HepG2 (cell line): ENCODE measurements around the gene LYZL6. TPM values are rescaled to one million over a fixed set of nuclear protein-coding genes. Genes with fewer than 3 reads are reported as not detected.

Source experiments
- ATAC-seq: fragments of 200-7000 bp; cut with Tn5 transposase; 3 replicates; pipeline ENCODE4 v1.9.1; 2020; ENCODE audit warnings: mild to moderate bottlenecking, moderate library complexity
- BruUV-seq: library from RNA; stranded (reverse); fragments of 400-500 nt; replicated peaks from 2 replicates; lab custom pipeline; 2021; lab: Mats Ljungman, UMichigan
- CTCF ChIA-PET: fragments of 300-600 bp; formaldehyde crosslinking; extraction: SDS; loops from one replicate; lab custom pipeline; 2021; ENCODE audit warnings: low total read pairs, inconsistent platforms, low intra/inter-chr PET ratio; lab: Yijun Ruan, JAX
- POLR2A ChIA-PET: fragments of 350-600 bp; sonication (Branson Sonifier 250); formaldehyde crosslinking; loops from one replicate; lab custom pipeline; 2020; ENCODE audit warnings: antibody characterized with exemption, inconsistent platforms; lab: Yijun Ruan, JAX
- DNase-seq: peaks from one replicate; pipeline ENCODE4 v3.0.0-alpha.2; 2015; ENCODE audit warnings: low spot score
- FAIRE-seq: peaks from 3 replicates; lab custom pipeline; 2011; peaks lifted over from hg19 to GRCh38; lab: Jason Lieb, UNC
- H2AFZ ChIP-seq: one replicate; pipeline ENCODE4 v1.6.1; 2011; ENCODE audit warnings: low read length, inconsistent platforms
- H3K27ac ChIP-seq: fragments of 300-600 bp; 3 replicates; pipeline ENCODE4 v1.8.0; 2011; ENCODE audit warnings: mixed run types, mild to moderate bottlenecking, mixed read lengths, low read length, inconsistent platforms; ENCODE audit not compliant: insufficient read depth; ENCODE audit errors: extremely low read length
- H3K27me3 ChIP-seq, 2 experiments: fragments of 200-600 bp in 1 of 2; 2 replicates in 1 of 2; 3 replicates in 1 of 2; pipeline versions ENCODE4 v1.6.0 to v1.8.0; 2011; ENCODE audit warnings: low read length in 2 of 2, mild to moderate bottlenecking in 2 of 2, moderate library complexity in 2 of 2, inconsistent platforms in 1 of 2; ENCODE audit not compliant: insufficient read depth in 2 of 2, control insufficient read depth in 1 of 2
- H3K36me3 ChIP-seq, 2 experiments: fragments of 200-600 bp in 1 of 2; replicated peaks in 1 of 2; 2 replicates in 1 of 2; 3 replicates in 1 of 2; pipeline versions ENCODE4 v1.5.1 to v1.8.0; 2011; ENCODE audit warnings: low read length in 2 of 2, inconsistent platforms in 1 of 2; ENCODE audit not compliant: insufficient read depth in 2 of 2, control insufficient read depth in 1 of 2
- H3K4me1 ChIP-seq: 2 replicates; pipeline ENCODE4 v1.5.1; 2012; ENCODE audit warnings: low read length, inconsistent platforms; ENCODE audit not compliant: insufficient read depth
- H3K4me2 ChIP-seq: 2 replicates; pipeline ENCODE4 v1.6.0; 2011; ENCODE audit warnings: low read depth, low read length, inconsistent platforms
- H3K4me3 ChIP-seq, 3 experiments: fragments of 200-600 bp in 1 of 3; sonication (generic), shearing (Covaris generic) in 1 of 3; replicated peaks in 1 of 3; 2 replicates each; pipeline ENCODE4 v1.5.1; 2011 to 2016; ENCODE audit warnings: low read length in 3 of 3, inconsistent platforms in 2 of 3, low read depth in 2 of 3, mild to moderate bottlenecking in 2 of 3, control low read depth in 1 of 3, mixed read lengths in 1 of 3; ENCODE audit not compliant: insufficient read depth in 1 of 3
- H3K79me2 ChIP-seq: one replicate; pipeline ENCODE4 v1.6.1; 2011; ENCODE audit warnings: low read length, inconsistent platforms; ENCODE audit not compliant: insufficient read depth
- H3K9ac ChIP-seq: 2 replicates; pipeline ENCODE4 v1.6.0; 2011; ENCODE audit warnings: mild to moderate bottlenecking, low read depth, low read length, inconsistent platforms; ENCODE audit not compliant: insufficient read depth
- H3K9me3 ChIP-seq: 2 replicates; pipeline ENCODE4 v1.5.1; 2012; ENCODE audit warnings: mild to moderate bottlenecking, low read length
- H4K20me1 ChIP-seq: 2 replicates; pipeline ENCODE4 v1.6.0; 2011; ENCODE audit warnings: inconsistent platforms, mild to moderate bottlenecking, low read length, moderate library complexity; ENCODE audit not compliant: insufficient read depth
- ARNT ChIP-seq: fragments of 450-650 bp; IDR thresholded peaks from 2 replicates; pipeline ENCODE4 v1.6.1; 2017
- MAFG ChIP-seq: sonication (generic); formaldehyde crosslinking; IDR thresholded peaks from 2 replicates; pipeline ENCODE4 v1.5.1; 2020; ENCODE audit warnings: mild to moderate bottlenecking, missing genetic modification reagents
- MIER2 ChIP-seq: IDR thresholded peaks from 2 replicates; pipeline ENCODE4 v1.6.1; 2016; ENCODE audit warnings: missing biosample characterization, missing genetic modification reagents
- NFE2L2 ChIP-seq: fragments of 150-350 bp; IDR thresholded peaks from 2 replicates; pipeline ENCODE4 v1.6.1; 2014; ENCODE audit warnings: low read length
- PRMT3 ChIP-seq: sonication (generic); formaldehyde crosslinking; IDR thresholded peaks from 2 replicates; pipeline ENCODE4 v1.8.1; 2022; ENCODE audit warnings: low read depth, mild to moderate bottlenecking, moderate library complexity, missing genetic modification reagents, borderline replicate concordance
- RFX5 ChIP-seq: IDR thresholded peaks from 2 replicates; pipeline ENCODE4 v1.6.1; 2011; ENCODE audit warnings: low read depth, low read length, improper control_type of control experiment
- ZNF18 ChIP-seq: sonication (generic); formaldehyde crosslinking; IDR thresholded peaks from 2 replicates; pipeline ENCODE4 v1.8.0; 2022; ENCODE audit warnings: mild to moderate bottlenecking, missing genetic modification reagents; ENCODE audit not compliant: insufficient replicate concordance
- ZNF235 ChIP-seq: sonication (generic); formaldehyde crosslinking; IDR thresholded peaks from 2 replicates; pipeline ENCODE4 v1.8.1; 2023; ENCODE audit warnings: mild to moderate bottlenecking, missing genetic modification reagents, borderline replicate concordance
- ZNF891 ChIP-seq: sonication (generic); formaldehyde crosslinking; IDR thresholded peaks from 2 replicates; pipeline ENCODE4 v1.5.0; 2020; ENCODE audit warnings: mild to moderate bottlenecking, missing genetic modification reagents
- WGBS: methylation state at CpG from one replicate; pipeline ENCODE4 v1.1.6; 2017; ENCODE audit warnings: low lambda C conversion rate; 5-methylcytosine and 5-hydroxymethylcytosine counted together
- in situ Hi-C: cut with HindIII; loops from 2 replicates; pipeline ENCODE4 v1.10.0; 2017; ENCODE audit warnings: low pct_unique_long_range_greater_than_20kb; ENCODE audit not compliant: extremely low pct_ligation_motif_present
- intact Hi-C: fragments of 100-400 bp; cut with micrococcal nuclease; formaldehyde crosslinking; loops from one replicate; pipeline ENCODE4 v1.10.0; 2022; ENCODE audit not compliant: unreplicated experiment
- polyA plus RNA-seq, 8 experiments: library from polyadenylated mRNA; depleted of rRNA in 3 of 8; stranded (reverse) in 7 of 8; unstranded in 1 of 8; fragments of >200 nt; fragmentation: Illumina TruSeq in 4 of 8; extraction: Trizol in 4 of 8; gene quantifications; 2 replicates each; pipeline versions ENCODE4 v1.2.1 to v1.2.3, GENCODE V29; 2011 to 2016; ENCODE audit warnings: low read depth in 4 of 8, missing spikeins in 1 of 8, mixed read lengths in 1 of 8; ENCODE audit not compliant: insufficient read depth in 1 of 8
- total RNA-seq, 5 experiments: library from RNA; depleted of rRNA; stranded (reverse); fragments of >200 nt; fragmentation: Illumina TruSeq; extraction: Trizol; gene quantifications; 2 replicates each; pipeline ENCODE4 v1.2.3, GENCODE V29; 2016; ENCODE audit warnings: low read depth in 1 of 5
- TF ChIP-seq, protein P1 (sequence below): sonication (generic); formaldehyde crosslinking; IDR thresholded peaks from 2 replicates; pipeline ENCODE4 v1.5.0; 2020; ENCODE audit warnings: missing genetic modification reagents, mild to moderate bottlenecking, borderline replicate concordance
- TF ChIP-seq, protein P2 (sequence below): sonication (generic); formaldehyde crosslinking; conservative IDR thresholded peaks from 2 replicates; pipeline ENCODE4 v1.8.0; 2022; ENCODE audit warnings: missing genetic modification reagents
- TF ChIP-seq, protein P3 (sequence below): sonication (generic); formaldehyde crosslinking; IDR thresholded peaks from 2 replicates; pipeline ENCODE4 v1.4.0; 2020; ENCODE audit warnings: missing genetic modification reagents

Gene LYZL6
- total and polyA plus RNA-seq, 2 of the 13 experiments (the other 11 are each of a cell fraction or from before 2014, with no cell fraction given) = not detected

- TF ChIP-seq RFX5 = no peak
- TF ChIP-seq PRMT3 (CRISPR knock-in tag) = no peak
- TF ChIP-seq NFE2L2 = no peak
- TF ChIP-seq, all 625 proteins: peak for 0
These were observed 53.4 kb downstream of the LYZL6 start (continued) for GRCh38 chr17:35889818-35890773.

- DNase-seq (no peak), ATAC-seq (no peak), FAIRE-seq (no peak)
- Histone ChIP-seq H3K4me3 (no peak overlapping the region), H3K9me3 (no peaks in the 10 kb centered on the region), H3K9ac (no peak overlapping the region), H3K27ac (no peak overlapping the region), H4K20me1 (no peaks in the 10 kb centered on the region), H3K4me1 (no peaks in the 10 kb centered on the region), H3K4me2 (no peak overlapping the region), H2AFZ (no peak overlapping the region), H3K27me3 (peaks cover 1 to 10% of the 10 kb centered on the region in 2 experiments; a peak in 2 of 5 replicates), H3K79me2 (no peaks in the 10 kb centered on the region), H3K36me3 (no peaks in the 10 kb centered on the region)
- WGBS = 44% methylated on average over 2 of the region's 2 CpGs
- ChIA-PET POLR2A (no interaction called here), CTCF (no interaction called here)
- in situ Hi-C loops = no loop called here
- intact Hi-C loops = no loop called here
- no TSS peak for BruUV-seq
- TF ChIP-seq ZNF235 (CRISPR knock-in tag) (no peak), ARNT (no peak), ZNF891 (CRISPR knock-in tag) (no peak), MAFG (CRISPR knock-in tag) (no peak), ZNF18 (CRISPR knock-in tag) (no peak), MIER2 (CRISPR knock-in tag) (no peak)
- TF ChIP-seq, protein P1, sequence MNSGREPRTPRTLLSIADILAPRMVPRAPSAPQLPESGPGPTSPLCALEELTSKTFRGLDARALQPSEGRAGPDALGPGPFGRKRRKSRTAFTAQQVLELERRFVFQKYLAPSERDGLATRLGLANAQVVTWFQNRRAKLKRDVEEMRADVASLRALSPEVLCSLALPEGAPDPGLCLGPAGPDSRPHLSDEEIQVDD (CRISPR knock-in tag) = no peak
- TF ChIP-seq, protein P2, sequence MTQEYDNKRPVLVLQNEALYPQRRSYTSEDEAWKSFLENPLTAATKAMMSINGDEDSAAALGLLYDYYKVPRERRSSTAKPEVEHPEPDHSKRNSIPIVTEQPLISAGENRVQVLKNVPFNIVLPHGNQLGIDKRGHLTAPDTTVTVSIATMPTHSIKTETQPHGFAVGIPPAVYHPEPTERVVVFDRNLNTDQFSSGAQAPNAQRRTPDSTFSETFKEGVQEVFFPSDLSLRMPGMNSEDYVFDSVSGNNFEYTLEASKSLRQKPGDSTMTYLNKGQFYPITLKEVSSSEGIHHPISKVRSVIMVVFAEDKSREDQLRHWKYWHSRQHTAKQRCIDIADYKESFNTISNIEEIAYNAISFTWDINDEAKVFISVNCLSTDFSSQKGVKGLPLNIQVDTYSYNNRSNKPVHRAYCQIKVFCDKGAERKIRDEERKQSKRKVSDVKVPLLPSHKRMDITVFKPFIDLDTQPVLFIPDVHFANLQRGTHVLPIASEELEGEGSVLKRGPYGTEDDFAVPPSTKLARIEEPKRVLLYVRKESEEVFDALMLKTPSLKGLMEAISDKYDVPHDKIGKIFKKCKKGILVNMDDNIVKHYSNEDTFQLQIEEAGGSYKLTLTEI (CRISPR knock-in tag) = no peak
- TF ChIP-seq, protein P3, sequence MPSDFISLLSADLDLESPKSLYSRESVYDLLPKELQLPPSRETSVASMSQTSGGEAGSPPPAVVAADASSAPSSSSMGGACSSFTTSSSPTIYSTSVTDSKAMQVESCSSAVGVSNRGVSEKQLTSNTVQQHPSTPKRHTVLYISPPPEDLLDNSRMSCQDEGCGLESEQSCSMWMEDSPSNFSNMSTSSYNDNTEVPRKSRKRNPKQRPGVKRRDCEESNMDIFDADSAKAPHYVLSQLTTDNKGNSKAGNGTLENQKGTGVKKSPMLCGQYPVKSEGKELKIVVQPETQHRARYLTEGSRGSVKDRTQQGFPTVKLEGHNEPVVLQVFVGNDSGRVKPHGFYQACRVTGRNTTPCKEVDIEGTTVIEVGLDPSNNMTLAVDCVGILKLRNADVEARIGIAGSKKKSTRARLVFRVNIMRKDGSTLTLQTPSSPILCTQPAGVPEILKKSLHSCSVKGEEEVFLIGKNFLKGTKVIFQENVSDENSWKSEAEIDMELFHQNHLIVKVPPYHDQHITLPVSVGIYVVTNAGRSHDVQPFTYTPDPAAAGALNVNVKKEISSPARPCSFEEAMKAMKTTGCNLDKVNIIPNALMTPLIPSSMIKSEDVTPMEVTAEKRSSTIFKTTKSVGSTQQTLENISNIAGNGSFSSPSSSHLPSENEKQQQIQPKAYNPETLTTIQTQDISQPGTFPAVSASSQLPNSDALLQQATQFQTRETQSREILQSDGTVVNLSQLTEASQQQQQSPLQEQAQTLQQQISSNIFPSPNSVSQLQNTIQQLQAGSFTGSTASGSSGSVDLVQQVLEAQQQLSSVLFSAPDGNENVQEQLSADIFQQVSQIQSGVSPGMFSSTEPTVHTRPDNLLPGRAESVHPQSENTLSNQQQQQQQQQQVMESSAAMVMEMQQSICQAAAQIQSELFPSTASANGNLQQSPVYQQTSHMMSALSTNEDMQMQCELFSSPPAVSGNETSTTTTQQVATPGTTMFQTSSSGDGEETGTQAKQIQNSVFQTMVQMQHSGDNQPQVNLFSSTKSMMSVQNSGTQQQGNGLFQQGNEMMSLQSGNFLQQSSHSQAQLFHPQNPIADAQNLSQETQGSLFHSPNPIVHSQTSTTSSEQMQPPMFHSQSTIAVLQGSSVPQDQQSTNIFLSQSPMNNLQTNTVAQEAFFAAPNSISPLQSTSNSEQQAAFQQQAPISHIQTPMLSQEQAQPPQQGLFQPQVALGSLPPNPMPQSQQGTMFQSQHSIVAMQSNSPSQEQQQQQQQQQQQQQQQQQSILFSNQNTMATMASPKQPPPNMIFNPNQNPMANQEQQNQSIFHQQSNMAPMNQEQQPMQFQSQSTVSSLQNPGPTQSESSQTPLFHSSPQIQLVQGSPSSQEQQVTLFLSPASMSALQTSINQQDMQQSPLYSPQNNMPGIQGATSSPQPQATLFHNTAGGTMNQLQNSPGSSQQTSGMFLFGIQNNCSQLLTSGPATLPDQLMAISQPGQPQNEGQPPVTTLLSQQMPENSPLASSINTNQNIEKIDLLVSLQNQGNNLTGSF = no peak
These were observed 54.3 kb downstream of the LYZL6 start for GRCh38 chr17:35889241-35889640.
